GM12801 (cell line): Measurements from ENCODE around the gene KLHDC10.

Experiments used
- TF ChIP-seq, protein P1 (sequence below): IDR thresholded peaks from one replicate; pipeline ENCODE4 v1.5.1; 2011; ENCODE audit warnings: control low read depth; ENCODE audit not compliant: insufficient read length; ENCODE audit errors: extremely low read depth

Gene KLHDC10

DNA sequence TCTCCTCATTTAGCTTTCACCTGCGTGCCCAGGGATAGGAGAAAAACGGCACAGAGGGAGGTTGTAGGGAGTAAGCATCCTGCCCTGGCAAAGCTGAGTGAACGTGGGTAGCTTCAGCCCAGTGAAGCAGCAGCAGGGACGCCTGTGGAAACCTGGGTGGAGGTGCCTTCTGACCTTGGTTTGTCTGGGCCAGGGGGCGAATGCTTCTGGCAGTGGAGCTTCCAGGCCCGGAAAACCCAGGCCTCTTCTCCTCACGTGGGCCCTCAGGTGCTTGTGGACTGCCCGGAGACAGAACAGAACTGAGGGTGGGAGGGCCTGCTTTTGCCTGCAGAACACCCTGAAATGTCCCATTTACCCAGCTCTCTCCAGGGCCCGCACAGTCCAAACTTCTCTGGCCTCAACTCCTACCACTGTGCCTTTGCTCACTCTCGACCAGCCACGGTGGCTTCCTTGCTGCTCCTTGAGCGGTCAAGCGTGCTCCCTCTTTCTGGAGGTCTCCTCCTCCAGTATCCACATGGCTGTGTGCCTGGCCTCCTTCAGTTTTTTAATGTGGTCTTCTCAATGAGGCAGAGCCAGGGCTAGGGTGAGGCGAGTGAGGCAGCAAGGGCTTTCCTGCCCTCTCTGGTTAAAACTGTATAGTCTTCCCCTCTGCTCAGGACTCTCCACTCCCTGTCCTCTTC, 72.5 kb downstream of the KLHDC10 start:
- TF ChIP-seq, protein P1, sequence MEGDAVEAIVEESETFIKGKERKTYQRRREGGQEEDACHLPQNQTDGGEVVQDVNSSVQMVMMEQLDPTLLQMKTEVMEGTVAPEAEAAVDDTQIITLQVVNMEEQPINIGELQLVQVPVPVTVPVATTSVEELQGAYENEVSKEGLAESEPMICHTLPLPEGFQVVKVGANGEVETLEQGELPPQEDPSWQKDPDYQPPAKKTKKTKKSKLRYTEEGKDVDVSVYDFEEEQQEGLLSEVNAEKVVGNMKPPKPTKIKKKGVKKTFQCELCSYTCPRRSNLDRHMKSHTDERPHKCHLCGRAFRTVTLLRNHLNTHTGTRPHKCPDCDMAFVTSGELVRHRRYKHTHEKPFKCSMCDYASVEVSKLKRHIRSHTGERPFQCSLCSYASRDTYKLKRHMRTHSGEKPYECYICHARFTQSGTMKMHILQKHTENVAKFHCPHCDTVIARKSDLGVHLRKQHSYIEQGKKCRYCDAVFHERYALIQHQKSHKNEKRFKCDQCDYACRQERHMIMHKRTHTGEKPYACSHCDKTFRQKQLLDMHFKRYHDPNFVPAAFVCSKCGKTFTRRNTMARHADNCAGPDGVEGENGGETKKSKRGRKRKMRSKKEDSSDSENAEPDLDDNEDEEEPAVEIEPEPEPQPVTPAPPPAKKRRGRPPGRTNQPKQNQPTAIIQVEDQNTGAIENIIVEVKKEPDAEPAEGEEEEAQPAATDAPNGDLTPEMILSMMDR, result no peak

DNA sequence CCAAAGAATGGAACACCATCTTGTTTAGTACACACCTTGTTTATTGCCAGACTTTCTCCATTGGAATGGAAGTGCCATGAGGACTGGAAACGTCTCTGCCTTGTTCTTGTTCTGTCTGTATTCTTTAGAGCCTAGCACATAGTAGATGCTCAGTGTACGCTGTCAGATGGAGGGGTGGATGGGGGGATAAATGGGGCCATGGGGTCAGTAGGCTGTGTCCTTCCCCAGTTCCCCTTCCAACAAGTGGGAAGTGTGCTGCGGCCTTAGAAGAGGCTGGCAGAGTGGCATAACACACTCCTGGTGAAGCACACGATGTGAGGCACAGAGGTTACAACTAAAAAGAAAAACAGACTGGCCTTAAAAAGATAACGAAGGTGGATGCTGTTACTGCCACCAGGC, 73.0 kb downstream of the KLHDC10 start:
- TF ChIP-seq, protein P1, result no peak

DNA sequence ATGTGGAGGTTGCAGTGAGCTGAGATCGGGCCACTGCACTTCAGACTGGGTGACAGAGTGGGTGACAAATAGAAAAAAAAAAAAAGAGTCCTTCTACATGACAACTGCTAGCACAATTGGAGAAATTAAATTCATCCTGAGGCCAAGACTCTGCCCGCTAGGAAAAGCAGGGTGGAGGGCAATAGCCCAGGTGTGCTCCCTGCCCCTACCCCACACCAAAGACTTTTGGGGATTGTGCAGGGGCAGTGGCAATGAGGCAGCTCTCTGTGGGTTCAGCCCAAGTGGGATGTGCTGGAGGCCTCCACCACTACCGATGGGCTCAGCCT, 73.6 kb downstream of the KLHDC10 start:
- TF ChIP-seq, protein P1, result no peak

DNA sequence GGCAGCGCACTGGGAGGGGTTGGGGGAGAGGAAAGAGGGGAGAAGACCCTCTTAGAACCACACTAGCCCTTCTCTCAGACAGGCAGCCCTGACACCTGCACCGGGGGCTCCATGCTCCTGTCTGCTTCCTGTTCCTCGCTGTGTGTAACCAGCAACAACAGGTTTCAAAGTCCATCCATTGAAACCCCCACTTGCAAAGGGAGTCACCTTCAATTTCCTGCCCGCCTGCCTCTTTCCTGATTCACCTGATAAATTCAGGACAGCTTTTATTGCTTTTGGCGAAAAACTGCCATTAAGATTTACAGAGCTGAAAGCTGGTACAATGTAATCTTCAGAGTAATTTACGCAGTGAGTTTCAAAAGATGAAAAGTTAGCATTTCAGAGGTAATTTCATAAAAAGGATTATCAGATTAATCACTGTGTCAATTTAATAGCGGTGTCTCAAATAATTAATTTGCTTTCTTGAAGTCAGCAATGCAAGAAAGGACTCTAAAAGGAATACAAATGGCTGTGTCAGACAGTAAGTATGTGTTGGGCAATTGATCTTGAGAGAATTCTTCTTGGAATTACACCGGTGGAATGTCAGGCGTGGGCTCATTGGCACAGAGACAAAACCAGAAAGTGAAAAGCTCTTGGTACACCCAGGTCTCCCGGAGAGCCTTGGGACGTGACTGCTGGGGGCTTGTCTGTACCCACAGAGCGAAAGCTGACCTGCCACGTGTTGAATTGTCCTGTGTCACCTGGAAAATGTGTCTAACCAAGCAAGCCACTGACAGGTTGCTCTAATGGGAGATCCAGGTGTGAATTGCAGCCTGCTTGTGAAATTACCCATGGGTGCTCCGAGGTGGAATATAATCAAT, 74.2 kb downstream of the KLHDC10 start:
- TF ChIP-seq, protein P1, result no peak

DNA sequence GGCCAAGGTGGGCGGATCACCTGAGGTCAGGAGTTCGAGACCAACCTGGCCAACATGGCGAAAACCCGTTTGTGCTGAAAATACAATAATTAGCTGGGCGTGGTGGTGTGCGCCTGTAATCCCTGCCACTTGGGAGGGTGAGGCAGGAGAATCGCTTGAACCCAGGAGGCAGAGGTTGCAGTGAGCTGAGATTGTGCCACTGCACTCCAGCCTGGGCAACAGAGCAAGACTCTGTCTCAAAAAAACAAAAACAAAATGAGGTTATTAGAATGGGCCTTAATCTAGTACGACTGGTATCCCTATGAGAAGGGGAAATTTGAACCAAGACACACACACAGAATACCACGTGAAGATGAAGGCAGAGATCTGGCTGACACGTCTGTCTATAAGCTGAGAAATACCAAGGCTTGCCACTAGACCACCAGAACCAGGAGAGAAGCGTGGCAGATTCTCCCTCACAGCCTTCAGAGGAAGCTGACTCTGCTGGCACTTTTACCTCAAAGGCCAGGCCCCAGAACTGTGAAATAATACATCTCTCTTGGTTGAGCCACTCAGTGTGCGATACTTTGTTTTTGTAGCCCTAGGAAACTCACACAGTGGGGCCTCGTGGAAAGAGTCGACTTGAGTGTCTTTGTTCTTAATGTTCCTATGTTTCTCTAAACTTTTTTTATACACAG, 75.2 kb downstream of the KLHDC10 start:
- TF ChIP-seq, protein P1, result no peak

DNA sequence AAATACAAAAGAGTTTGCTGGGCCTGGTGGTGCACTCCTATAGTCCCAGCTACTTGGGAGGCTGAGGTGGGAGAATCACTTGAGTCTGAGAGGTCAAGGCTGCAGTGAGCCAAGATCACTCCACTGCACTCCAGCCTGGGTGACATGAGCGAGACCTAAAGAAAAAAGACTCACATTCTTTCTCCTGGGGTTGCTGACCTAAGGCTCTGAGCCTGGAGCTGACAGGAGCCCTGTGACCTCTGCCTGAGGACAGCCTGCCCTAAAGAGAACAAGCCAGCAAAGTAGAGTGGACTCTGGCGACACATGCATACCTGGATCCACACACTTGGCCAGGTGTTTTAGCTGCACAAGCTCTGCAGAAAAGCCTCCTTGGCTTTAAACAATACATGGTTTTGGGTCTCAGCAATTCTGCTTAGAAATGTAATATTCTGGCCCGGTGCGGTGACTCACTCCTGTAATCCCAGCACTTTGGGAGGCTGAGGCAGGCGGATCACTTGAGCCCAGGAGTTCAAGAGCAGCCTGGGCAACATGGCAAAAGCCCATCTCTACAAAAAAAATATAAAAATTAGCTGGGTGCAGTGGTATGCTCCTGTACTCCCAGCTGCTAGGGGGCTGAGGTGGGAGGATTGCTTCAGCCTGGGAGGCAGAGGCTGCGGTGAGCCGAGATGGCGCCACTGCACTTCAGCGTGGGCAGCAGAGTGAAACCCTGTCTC, 76.5 kb downstream of the KLHDC10 start:
- TF ChIP-seq, protein P1, result no peak

DNA sequence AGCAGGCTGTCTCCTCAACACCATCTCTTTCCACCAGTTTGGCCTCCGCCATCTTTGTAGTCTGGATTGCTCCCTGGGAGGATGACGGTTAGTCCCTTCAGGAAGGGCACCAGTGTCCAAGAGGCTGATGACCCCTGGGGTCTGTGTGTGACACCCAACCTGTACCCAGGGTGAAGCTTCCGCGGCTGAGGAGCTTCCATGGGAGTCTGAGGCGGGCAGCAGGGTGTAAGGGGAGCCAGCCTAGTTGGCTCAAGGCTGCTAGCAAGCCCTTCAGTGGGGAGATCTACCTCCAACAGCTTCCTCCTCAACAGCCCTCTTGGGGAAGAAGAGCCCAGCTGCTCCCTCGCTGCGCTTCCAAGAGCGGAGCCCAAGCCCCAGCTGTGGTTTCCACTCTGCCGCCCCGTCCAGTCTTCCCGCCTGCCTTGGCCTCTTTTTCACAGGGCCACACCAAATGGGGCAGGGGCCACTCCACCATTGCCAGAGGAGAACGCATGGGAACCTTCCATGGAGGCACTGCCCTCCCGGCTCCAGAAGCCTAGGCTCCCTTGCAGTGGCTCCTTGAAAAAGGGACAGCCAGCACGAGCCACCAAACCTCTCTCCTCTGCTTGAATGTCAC, 77.5 kb downstream of the KLHDC10 start:
- TF ChIP-seq, protein P1, result no peak
